ENCODE measurements around the gene ARHGAP44.
"Not testable (repeated sequence)": the region's sequence is repeated elsewhere in the genome, so short reads cannot be mapped to it uniquely, and the experiment has no call there.

ARHGAP44 gene

GRCh38 chr17:12964840-12965239, 175.5 kb downstream of the ARHGAP44 start:
- DNase-seq: peak in 1 of 14 donors; percentile 59

- no peak for DNase-seq
These were observed 176.7 kb downstream of the ARHGAP44 start for GRCh38 chr17:12965988-12966387.

- no peak for DNase-seq
These were observed 177.1 kb downstream of the ARHGAP44 start for GRCh38 chr17:12966413-12966812.

- DNase-seq: no peak
These were observed 178.7 kb downstream of the ARHGAP44 start for GRCh38 chr17:12967962-12968361.

GRCh38 chr17:12973496-12974004, 184.3 kb downstream of the ARHGAP44 start:
- peak in 4 of 14 donors; percentile 7 to 88 (median 20) for DNase-seq

- DNase-seq: no peak
These were observed 184.8 kb downstream of the ARHGAP44 start for GRCh38 chr17:12974005-12974531.

GRCh38 chr17:12977008-12977751, 187.9 kb downstream of the ARHGAP44 start:
- DNase-seq: no peak

GRCh38 chr17:12978787-12979186, 189.5 kb downstream of the ARHGAP44 start:
- not testable (repeated sequence) for DNase-seq

GRCh38 chr17:12979246-12979645, 189.9 kb downstream of the ARHGAP44 start:
- DNase-seq: no peak

GRCh38 chr17:12979826-12980500, 190.7 kb downstream of the ARHGAP44 start:
- DNase-seq: no peak

GRCh38 chr17:12982224-12982623, 192.9 kb downstream of the ARHGAP44 start:
- DNase-seq: no peak

- DNase-seq: peak in 5 of 14 donors; percentile 12 to 88 (median 33)
These were observed 194.9 kb downstream of the ARHGAP44 start for GRCh38 chr17:12983991-12984884.

GRCh38 chr17:12985431-12986293, 196.4 kb downstream of the ARHGAP44 start:
- DNase-seq: peak in 1 of 14 donors; percentile 85

- DNase-seq: no peak
These were observed 197.8 kb downstream of the ARHGAP44 start for GRCh38 chr17:12987120-12987519.

GRCh38 chr17:12990041-12990808, 200.9 kb downstream of the ARHGAP44 start:
- DNase-seq: peak in 3 of 14 donors; percentile 10 to 96 (median 56)

- no peak for DNase-seq
These were observed 201.6 kb downstream of the ARHGAP44 start for GRCh38 chr17:12990926-12991325.

- DNase-seq: peak in 1 of 14 donors; percentile 13
These were observed 203.4 kb downstream of the ARHGAP44 start for GRCh38 chr17:12992676-12993075.

- no peak for DNase-seq
These were observed 204.3 kb downstream of the ARHGAP44 start for GRCh38 chr17:12993631-12994030.

- no peak for DNase-seq
These were observed 205.2 kb downstream of the ARHGAP44 start for GRCh38 chr17:12994341-12995074.
